OCI-LY1 (cell line): ENCODE results near the gene PLEKHG3.

ENCODE experiments used
- EZH2 ChIP-seq: fragments of 200-600 bp; sonication (generic), shearing (Covaris generic); IDR thresholded peaks from 2 replicates; pipeline ENCODE4 v1.8.0; 2017; ENCODE audit warnings: borderline replicate concordance, mixed run types, mild to moderate bottlenecking, antibody characterized with exemption, low read length, moderate library complexity, mixed read lengths
- TF ChIP-seq, protein P1 (sequence below): fragments of 200-600 bp; sonication (generic), shearing (Covaris generic); IDR thresholded peaks from 2 replicates; pipeline ENCODE4 v1.5.1; 2017; ENCODE audit warnings: mild to moderate bottlenecking, antibody characterized with exemption, low read length, moderate library complexity, mixed read lengths

GRCh38 chr14:64714432-64715025 is 10.3 kb downstream of the PLEKHG3 start:
- TF ChIP-seq, protein P1, sequence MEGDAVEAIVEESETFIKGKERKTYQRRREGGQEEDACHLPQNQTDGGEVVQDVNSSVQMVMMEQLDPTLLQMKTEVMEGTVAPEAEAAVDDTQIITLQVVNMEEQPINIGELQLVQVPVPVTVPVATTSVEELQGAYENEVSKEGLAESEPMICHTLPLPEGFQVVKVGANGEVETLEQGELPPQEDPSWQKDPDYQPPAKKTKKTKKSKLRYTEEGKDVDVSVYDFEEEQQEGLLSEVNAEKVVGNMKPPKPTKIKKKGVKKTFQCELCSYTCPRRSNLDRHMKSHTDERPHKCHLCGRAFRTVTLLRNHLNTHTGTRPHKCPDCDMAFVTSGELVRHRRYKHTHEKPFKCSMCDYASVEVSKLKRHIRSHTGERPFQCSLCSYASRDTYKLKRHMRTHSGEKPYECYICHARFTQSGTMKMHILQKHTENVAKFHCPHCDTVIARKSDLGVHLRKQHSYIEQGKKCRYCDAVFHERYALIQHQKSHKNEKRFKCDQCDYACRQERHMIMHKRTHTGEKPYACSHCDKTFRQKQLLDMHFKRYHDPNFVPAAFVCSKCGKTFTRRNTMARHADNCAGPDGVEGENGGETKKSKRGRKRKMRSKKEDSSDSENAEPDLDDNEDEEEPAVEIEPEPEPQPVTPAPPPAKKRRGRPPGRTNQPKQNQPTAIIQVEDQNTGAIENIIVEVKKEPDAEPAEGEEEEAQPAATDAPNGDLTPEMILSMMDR, result no peak
- no peak for TF ChIP-seq EZH2
